Stimulated activated naive B cell treated with anti-CD40 and anti-IgM and Interleukin-4, amounts not matched to agents 10 μg/mL and 1 μg/mL and 100 μg/mL, for 72 hours (primary cell): ENCODE measurements around the gene SLC8A3.
A peak's percentile ranks its signal among the peaks of the same experiment; 100 is the strongest.

Source experiments
- ATAC-seq, 2 donors: fragments of 150-1000 bp; cut with Tn5 transposase; replicated peaks; 2 replicates each; pipeline ENCODE4 v1.10.0; 2021; ENCODE audit warnings: moderate library complexity in 1 of 2
- DNase-seq: peaks from one replicate; pipeline ENCODE4 v3.0.0; 2021
- H3K27ac Mint-ChIP-seq: one replicate; pipeline ENCODE4 v1.8.0; 2022; ENCODE audit warnings: mild to moderate bottlenecking, mixed read lengths
- H3K27me3 Mint-ChIP-seq, 2 donors: one replicate each; pipeline ENCODE4 v1.8.0; 2022; ENCODE audit warnings: mixed read lengths in 2 of 2
- H3K36me3 Mint-ChIP-seq, 2 donors: one replicate each; pipeline ENCODE4 v1.8.0; 2022; ENCODE audit warnings: mixed read lengths in 2 of 2, mild to moderate bottlenecking in 1 of 2
- H3K4me1 Mint-ChIP-seq, 2 donors: one replicate each; pipeline ENCODE4 v1.8.0; 2022; ENCODE audit warnings: mixed read lengths in 2 of 2, mild to moderate bottlenecking in 1 of 2
- H3K4me3 Mint-ChIP-seq, 2 donors: one replicate each; pipeline ENCODE4 v1.8.0; 2022; ENCODE audit warnings: mild to moderate bottlenecking in 2 of 2, mixed read lengths in 2 of 2, moderate library complexity in 1 of 2
- H3K9me3 Mint-ChIP-seq, 2 donors: one replicate each; pipeline ENCODE4 v1.8.0; 2022; ENCODE audit warnings: mixed read lengths in 2 of 2, mild to moderate bottlenecking in 1 of 2

Gene SLC8A3

GRCh38 chr14:70050136-70050535 is 138.6 kb downstream of the SLC8A3 start:
- Mint-ChIP-seq H3K4me1 (no peaks in the 10 kb centered on the region), H3K9me3 (no peaks in the 10 kb centered on the region)

GRCh38 chr14:70049605-70050004 is 139.1 kb downstream of the SLC8A3 start:
- H3K9me3 Mint-ChIP-seq, result no peaks in the 10 kb centered on the region
- DNase-seq, result no peak
- H3K4me1 Mint-ChIP-seq, result no peaks in the 10 kb centered on the region
- H3K36me3 Mint-ChIP-seq, result no peaks in the 10 kb centered on the region
- H3K27ac Mint-ChIP-seq, result no peak overlapping the region
- no peak overlapping the region for H3K4me3 Mint-ChIP-seq
- no peak for ATAC-seq
- H3K27me3 Mint-ChIP-seq, result peaks cover 3 to 16% of the 10 kb centered on the region in 2 donors

More at GRCh38 chr14:70050136-70050535, 138.6 kb downstream of the SLC8A3 start:
- Mint-ChIP-seq H3K27me3 (peaks cover 0 to 10% of the 10 kb centered on the region in 2 donors), H3K36me3 (no peaks in the 10 kb centered on the region), H3K27ac (no peak overlapping the region), H3K4me3 (no peak overlapping the region)
- no peak for DNase-seq
- no peak for ATAC-seq

- no peak overlapping the region for H3K27ac Mint-ChIP-seq
- peaks cover 6 to 16% of the 10 kb centered on the region in 2 donors for H3K27me3 Mint-ChIP-seq
- H3K4me3 Mint-ChIP-seq, result no peak overlapping the region
- H3K9me3 Mint-ChIP-seq, result no peaks in the 10 kb centered on the region
- ATAC-seq (no peak), DNase-seq (no peak)
- no peaks in the 10 kb centered on the region for H3K4me1 Mint-ChIP-seq
- H3K36me3 Mint-ChIP-seq, result no peaks in the 10 kb centered on the region
Observed at GRCh38 chr14:70048313-70048654, 140.5 kb downstream of the SLC8A3 start.

GRCh38 chr14:70047598-70048312 is 141.0 kb downstream of the SLC8A3 start:
- Mint-ChIP-seq H3K36me3 (no peaks in the 10 kb centered on the region), H3K27me3 (peaks cover 10 to 21% of the 10 kb centered on the region in 2 donors), H3K4me3 (no peak overlapping the region), H3K27ac (no peak overlapping the region), H3K9me3 (no peaks in the 10 kb centered on the region), H3K4me1 (no peaks in the 10 kb centered on the region)
- DNase-seq, result no peak
- ATAC-seq, result no peak

- no peak overlapping the region for H3K4me3 Mint-ChIP-seq
- peaks cover 15 to 27% of the 10 kb centered on the region in 2 donors for H3K27me3 Mint-ChIP-seq
- H3K4me1 Mint-ChIP-seq, result no peaks in the 10 kb centered on the region
- no peaks in the 10 kb centered on the region for H3K9me3 Mint-ChIP-seq
- no peak for ATAC-seq
- no peaks in the 10 kb centered on the region for H3K36me3 Mint-ChIP-seq
- DNase-seq, result no peak
- H3K27ac Mint-ChIP-seq, result no peak overlapping the region
Observed at GRCh38 chr14:70045844-70046535, 142.8 kb downstream of the SLC8A3 start.

- no peaks in the 10 kb centered on the region for H3K36me3 Mint-ChIP-seq
- H3K4me1 Mint-ChIP-seq, result no peaks in the 10 kb centered on the region
- H3K9me3 Mint-ChIP-seq, result no peaks in the 10 kb centered on the region
- ATAC-seq (no peak), DNase-seq (no peak)
- H3K27ac Mint-ChIP-seq, result no peak overlapping the region
- no peak overlapping the region for H3K4me3 Mint-ChIP-seq
- H3K27me3 Mint-ChIP-seq, result peaks cover 15 to 27% of the 10 kb centered on the region in 2 donors
Observed at GRCh38 chr14:70045310-70045709, 143.4 kb downstream of the SLC8A3 start.

GRCh38 chr14:70043001-70043400 is 145.8 kb downstream of the SLC8A3 start:
- Mint-ChIP-seq H3K4me3 (no peak overlapping the region), H3K4me1 (no peaks in the 10 kb centered on the region), H3K27me3 (peaks cover 24 to 42% of the 10 kb centered on the region in 2 donors), H3K9me3 (no peaks in the 10 kb centered on the region), H3K27ac (no peak overlapping the region), H3K36me3 (no peaks in the 10 kb centered on the region)
- ATAC-seq (no peak), DNase-seq (no peak)

- peak; percentile 34 to 41 for ATAC-seq
- Mint-ChIP-seq H3K36me3 (no peaks in the 10 kb centered on the region), H3K27ac (no peak overlapping the region), H3K27me3 (peaks cover 9 to 29% of the 10 kb centered on the region in 2 donors), H3K4me3 (no peak overlapping the region), H3K9me3 (no peaks in the 10 kb centered on the region), H3K4me1 (no peaks in the 10 kb centered on the region)
- no peak for DNase-seq
Observed at GRCh38 chr14:70036665-70037064, 152.1 kb downstream of the SLC8A3 start.

- Mint-ChIP-seq H3K9me3 (no peaks in the 10 kb centered on the region), H3K4me1 (no peaks in the 10 kb centered on the region), H3K27ac (no peak overlapping the region), H3K27me3 (peaks cover 14 to 30% of the 10 kb centered on the region in 2 donors), H3K36me3 (no peaks in the 10 kb centered on the region), H3K4me3 (no peak overlapping the region)
- no peak for DNase-seq
- ATAC-seq, result no peak
Observed at GRCh38 chr14:70034257-70034656, 154.5 kb downstream of the SLC8A3 start.

GRCh38 chr14:70033561-70033960 is 155.2 kb downstream of the SLC8A3 start:
- no peak for ATAC-seq
- peaks cover 11 to 29% of the 10 kb centered on the region in 2 donors for H3K27me3 Mint-ChIP-seq

GRCh38 chr14:70033116-70033515 is 155.6 kb downstream of the SLC8A3 start:
- no peaks in the 10 kb centered on the region for H3K9me3 Mint-ChIP-seq
- H3K27me3 Mint-ChIP-seq, result peaks cover 14 to 31% of the 10 kb centered on the region in 2 donors
- DNase-seq (no peak), ATAC-seq (no peak)
- H3K27ac Mint-ChIP-seq, result no peak overlapping the region
- no peaks in the 10 kb centered on the region for H3K36me3 Mint-ChIP-seq
- no peaks in the 10 kb centered on the region for H3K4me1 Mint-ChIP-seq
- no peak overlapping the region for H3K4me3 Mint-ChIP-seq

More at GRCh38 chr14:70033561-70033960, 155.2 kb downstream of the SLC8A3 start:
- Mint-ChIP-seq H3K27ac (no peak overlapping the region), H3K36me3 (no peaks in the 10 kb centered on the region), H3K4me1 (no peaks in the 10 kb centered on the region), H3K4me3 (no peak overlapping the region), H3K9me3 (no peaks in the 10 kb centered on the region)
- no peak for DNase-seq

GRCh38 chr14:70032447-70032846 is 156.3 kb downstream of the SLC8A3 start:
- no peaks in the 10 kb centered on the region for H3K36me3 Mint-ChIP-seq
- ATAC-seq (no peak), DNase-seq (no peak)
- no peak overlapping the region for H3K27ac Mint-ChIP-seq
- H3K4me3 Mint-ChIP-seq, result no peak overlapping the region
- no peaks in the 10 kb centered on the region for H3K4me1 Mint-ChIP-seq
- H3K27me3 Mint-ChIP-seq, result peaks cover 15 to 33% of the 10 kb centered on the region in 2 donors
- H3K9me3 Mint-ChIP-seq, result no peaks in the 10 kb centered on the region

- no peak for DNase-seq
- ATAC-seq, result no peak
- Mint-ChIP-seq H3K27ac (no peak overlapping the region), H3K9me3 (no peaks in the 10 kb centered on the region), H3K36me3 (no peaks in the 10 kb centered on the region), H3K4me1 (no peaks in the 10 kb centered on the region), H3K27me3 (peaks cover 15 to 33% of the 10 kb centered on the region in 2 donors), H3K4me3 (no peak overlapping the region)
Observed at GRCh38 chr14:70032016-70032415, 156.7 kb downstream of the SLC8A3 start.

GRCh38 chr14:70029296-70030132 is 159.2 kb downstream of the SLC8A3 start:
- H3K36me3 Mint-ChIP-seq, result no peaks in the 10 kb centered on the region
- no peak for ATAC-seq

More at GRCh38 chr14:70029296-70030132, 159.2 kb downstream of the SLC8A3 start:
- Mint-ChIP-seq H3K4me1 (no peaks in the 10 kb centered on the region), H3K4me3 (no peak overlapping the region), H3K27ac (no peak overlapping the region), H3K9me3 (no peaks in the 10 kb centered on the region), H3K27me3 (peaks cover 15 to 33% of the 10 kb centered on the region in 2 donors)
- no peak for DNase-seq
